ENCODE results near the gene ARL10. TPM values are rescaled to one million over a fixed set of nuclear protein-coding genes. Genes with fewer than 3 reads are reported as not detected.

The ARL10 gene
- total RNA-seq, 1 donor from 2014 or later: 6.0 TPM

DNA sequence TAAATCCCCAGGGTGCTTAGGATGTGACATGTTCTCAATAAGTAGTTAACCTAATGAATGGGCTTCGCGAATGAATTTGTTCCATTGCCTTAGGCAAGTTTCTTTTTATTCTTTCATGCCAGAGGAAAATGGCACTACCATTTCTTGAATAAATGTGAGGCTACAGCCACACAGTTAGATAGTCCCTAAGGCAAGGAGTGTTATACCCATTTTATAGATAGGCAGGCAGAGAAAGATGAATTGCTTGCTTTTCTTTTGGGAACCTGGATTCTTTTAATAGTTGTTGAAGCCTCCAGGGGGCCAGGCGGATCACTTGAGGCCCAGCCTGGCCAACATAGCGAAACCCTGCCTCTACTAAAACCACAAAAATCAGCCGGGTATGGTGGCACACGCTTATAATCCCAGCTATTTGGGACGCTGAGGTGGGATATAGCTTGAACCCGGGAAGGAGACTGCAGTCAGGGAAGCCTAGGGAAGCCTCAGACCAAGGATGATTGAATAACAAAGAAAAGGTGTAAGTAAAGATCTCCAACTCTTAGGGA lies 22.2 kb downstream of the ARL10 start:
- H3K4me3 ChIP-seq: peak overlapping the region; percentile 87
- H3K36me3 ChIP-seq: peaks cover 65% of the 10 kb centered on the region
- no peaks in the 10 kb centered on the region for H3K27me3 ChIP-seq (ENCODE audit: low read depth)
- TF ChIP-seq CTCF (IDR thresholded peaks at IDR 0.05; ENCODE audit: borderline replicate concordance): no peak
- intact Hi-C loops (cut with micrococcal nuclease): no loop called here
- no peak for DNase-seq
- peaks cover 42% of the 10 kb centered on the region for H3K4me1 ChIP-seq
- no peak overlapping the region for H3K27ac ChIP-seq (replicated peaks)
- H3K9me3 ChIP-seq (replicated peaks): no peaks in the 10 kb centered on the region

DNA sequence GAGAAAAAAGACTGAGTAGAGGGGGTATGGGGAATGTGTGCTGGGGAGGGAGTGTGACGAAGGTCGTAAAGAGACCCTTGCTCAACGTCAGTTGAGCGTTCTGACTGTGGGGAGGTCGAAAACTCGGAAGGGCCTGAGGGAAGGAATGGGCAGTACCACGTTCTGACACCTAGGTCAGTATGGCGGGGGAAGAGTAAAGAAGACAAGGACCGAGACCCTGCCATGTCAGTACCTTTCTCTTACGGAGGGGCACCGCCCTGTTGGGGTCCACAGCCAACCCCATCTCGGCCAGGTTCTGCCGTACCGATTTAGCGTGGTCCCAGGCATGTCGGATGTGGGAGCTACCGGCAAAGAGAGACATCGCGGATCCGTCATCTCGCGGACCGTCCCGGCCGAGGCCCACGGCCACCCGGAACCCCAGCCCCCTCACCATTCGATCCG lies 22.7 kb downstream of the ARL10 start:
- Histone ChIP-seq H3K36me3 (peaks cover 65% of the 10 kb centered on the region), H3K9me3 (replicated peaks) (no peaks in the 10 kb centered on the region), H3K27me3 (ENCODE audit: low read depth) (no peaks in the 10 kb centered on the region), H3K27ac (replicated peaks) (peak overlapping the region; percentile 99), H3K4me3 (peak overlapping the region; percentile 87), H3K4me1 (peaks cover 39% of the 10 kb centered on the region)
- DNase-seq: no peak
- intact Hi-C loops (cut with micrococcal nuclease): no loop called here
- no peak for TF ChIP-seq CTCF (IDR thresholded peaks at IDR 0.05; ENCODE audit: borderline replicate concordance)

- Histone ChIP-seq H3K9me3 (replicated peaks) (no peaks in the 10 kb centered on the region), H3K27ac (replicated peaks) (peak within 1 kb of the TSS; percentile 99), H3K27me3 (ENCODE audit: low read depth) (no peaks in the 10 kb centered on the region), H3K4me1 (peaks cover 39% of the 10 kb centered on the region), H3K36me3 (peaks cover 65% of the 10 kb centered on the region), H3K4me3 (peak within 1 kb of the TSS; percentile 87)
- DNase-seq: peak; percentile 100
- intact Hi-C loops (cut with micrococcal nuclease): no loop called here
- peak; percentile 26 for TF ChIP-seq CTCF (IDR thresholded peaks at IDR 0.05; ENCODE audit: borderline replicate concordance)
These were observed 23.3 kb downstream of the ARL10 start, which contains the start of the genes HIGD2A and NOP16 for GRCh38 chr5:176388444-176389134. HIGD2A (plus strand) TSS chr5:176388751; CDS start chr5:176388820, 69 bp downstream. NOP16 (minus strand) TSS chr5:176388598; CDS start chr5:176388539, 59 bp downstream.

- Histone ChIP-seq H3K9me3 (replicated peaks) (no peaks in the 10 kb centered on the region), H3K36me3 (peaks cover 64% of the 10 kb centered on the region), H3K4me3 (peak overlapping the region; percentile 87), H3K27me3 (ENCODE audit: low read depth) (no peaks in the 10 kb centered on the region), H3K27ac (replicated peaks) (peak overlapping the region; percentile 99), H3K4me1 (peaks cover 42% of the 10 kb centered on the region)
- intact Hi-C loops (cut with micrococcal nuclease): no loop called here
- no peak for DNase-seq
- no peak for TF ChIP-seq CTCF (IDR thresholded peaks at IDR 0.05; ENCODE audit: borderline replicate concordance)
These were observed 24.1 kb downstream of the ARL10 start for GRCh38 chr5:176389135-176390123.

- H3K27me3 ChIP-seq (ENCODE audit: low read depth): no peaks in the 10 kb centered on the region
- peak overlapping the region; percentile 99 for H3K27ac ChIP-seq (replicated peaks)
- no peak for DNase-seq
- intact Hi-C loops (cut with micrococcal nuclease): no loop called here
- peaks cover 61% of the 10 kb centered on the region for H3K4me1 ChIP-seq
- TF ChIP-seq CTCF (IDR thresholded peaks at IDR 0.05; ENCODE audit: borderline replicate concordance): no peak
- no peaks in the 10 kb centered on the region for H3K9me3 ChIP-seq (replicated peaks)
- H3K4me3 ChIP-seq: no peak overlapping the region
- H3K36me3 ChIP-seq: peaks cover 49% of the 10 kb centered on the region
These were observed 26.2 kb downstream of the ARL10 start for GRCh38 chr5:176391479-176391878.
